MCF 10A (cell line): Measurements from ENCODE around the gene DOK6. TPM values are rescaled to one million over a fixed set of nuclear protein-coding genes. Genes with fewer than 3 reads are reported as not detected.

Source experiments
- BruUV-seq: library from RNA; stranded (reverse); fragments of 400-500 nt; replicated peaks from 2 replicates; lab custom pipeline; 2021; lab: Mats Ljungman, UMichigan
- CTCF ChIA-PET: fragments of 300-600 bp; sonication (Branson Sonifier 250); formaldehyde crosslinking; extraction: SDS; loops from one replicate; lab custom pipeline; 2021; ENCODE audit warnings: antibody characterized with exemption, inconsistent platforms; lab: Yijun Ruan, JAX
- POLR2A ChIA-PET: fragments of 300-600, 350-650 bp; sonication (Branson Sonifier 250); formaldehyde crosslinking; extraction: SDS; loops from one replicate; lab custom pipeline; 2020; ENCODE audit warnings: antibody characterized with exemption, inconsistent platforms; lab: Yijun Ruan, JAX
- DNase-seq: peaks from one replicate; pipeline ENCODE4 v3.0.0-alpha.2; 2018; ENCODE audit not compliant: unreplicated experiment
- H3K27ac Mint-ChIP-seq: one replicate; pipeline ENCODE4 v1.8.0; 2022; ENCODE audit warnings: mild to moderate bottlenecking, low read depth, mixed read lengths; ENCODE audit not compliant: unreplicated experiment
- H3K27me3 Mint-ChIP-seq: one replicate; pipeline ENCODE4 v1.8.0; 2022; ENCODE audit warnings: mixed read lengths; ENCODE audit not compliant: insufficient read depth, unreplicated experiment
- H3K36me3 Mint-ChIP-seq: one replicate; pipeline ENCODE4 v1.8.0; 2022; ENCODE audit warnings: mild to moderate bottlenecking, moderate library complexity, mixed read lengths; ENCODE audit not compliant: insufficient read depth, unreplicated experiment
- H3K4me1 Mint-ChIP-seq: one replicate; pipeline ENCODE4 v1.8.0; 2022; ENCODE audit warnings: mixed read lengths; ENCODE audit not compliant: insufficient read depth, unreplicated experiment
- H3K4me3 Mint-ChIP-seq: one replicate; pipeline ENCODE4 v1.8.0; 2022; ENCODE audit warnings: mild to moderate bottlenecking, moderate library complexity, mixed read lengths; ENCODE audit not compliant: unreplicated experiment
- H3K9me3 Mint-ChIP-seq: one replicate; pipeline ENCODE4 v1.8.0; 2022; ENCODE audit warnings: mixed read lengths; ENCODE audit not compliant: unreplicated experiment
- CTCF ChIP-seq: fragments of 200-600 bp; IDR thresholded peaks from one replicate; pipeline ENCODE4 v1.8.0; 2022; ENCODE audit warnings: antibody characterized with exemption, mild to moderate bottlenecking; ENCODE audit not compliant: unreplicated experiment
- intact Hi-C: fragments of 100-400 bp; cut with micrococcal nuclease; formaldehyde crosslinking; loops from 2 replicates; pipeline ENCODE4 v1.14.1; 2022
- total RNA-seq: library from RNA; stranded (reverse); gene quantifications from 2 replicates; pipeline ENCODE4 v1.2.3, GENCODE V29; 2022

DOK6 gene
- total RNA-seq, 1 experiment from 2014 or later: not detected

- no peak overlapping the region for H3K4me3 Mint-ChIP-seq
- BruUV-seq: no TSS peak
- no peaks in the 10 kb centered on the region for H3K4me1 Mint-ChIP-seq
- intact Hi-C loops: no loop called here
- POLR2A ChIA-PET: no interaction called here
- CTCF ChIA-PET: interaction anchor here (0.5 to 0.7 kb wide), 2 partner anchors 29 to 44 kb away, joined by 3 read pairs; no protein-coding TSS in a partner anchor
- no peak for TF ChIP-seq CTCF
- H3K36me3 Mint-ChIP-seq: no peaks in the 10 kb centered on the region
- no peak for DNase-seq
- H3K9me3 Mint-ChIP-seq: no peaks in the 10 kb centered on the region
- no peak overlapping the region for H3K27ac Mint-ChIP-seq
- H3K27me3 Mint-ChIP-seq: peaks cover 15% of the 10 kb centered on the region
Measured at GRCh38 chr18:69596345-69596744, 195.7 kb downstream of the DOK6 start.

GRCh38 chr18:69597561-69597960, 196.9 kb downstream of the DOK6 start:
- CTCF ChIA-PET: no interaction called here

GRCh38 chr18:69599377-69599776, 198.7 kb downstream of the DOK6 start:
- Mint-ChIP-seq H3K36me3 (no peaks in the 10 kb centered on the region), H3K27me3 (peaks cover 15% of the 10 kb centered on the region), H3K9me3 (no peaks in the 10 kb centered on the region), H3K4me1 (no peaks in the 10 kb centered on the region), H3K4me3 (no peak overlapping the region), H3K27ac (no peak overlapping the region)
- ChIA-PET POLR2A (no interaction called here), CTCF (interaction anchor here (0.7 kb wide), 1 partner anchor 173 kb away, joined by 4 read pairs; no protein-coding TSS in a partner anchor)
- intact Hi-C loops: no loop called here
- BruUV-seq: no TSS peak
- DNase-seq: no peak
- no peak for TF ChIP-seq CTCF

More at GRCh38 chr18:69597561-69597960, 196.9 kb downstream of the DOK6 start:
- intact Hi-C loops: no loop called here
- no peak overlapping the region for H3K27ac Mint-ChIP-seq
- no peak for DNase-seq
- no peaks in the 10 kb centered on the region for H3K4me1 Mint-ChIP-seq
- H3K9me3 Mint-ChIP-seq: no peaks in the 10 kb centered on the region
- peaks cover 15% of the 10 kb centered on the region for H3K27me3 Mint-ChIP-seq
- BruUV-seq: no TSS peak
- no peaks in the 10 kb centered on the region for H3K36me3 Mint-ChIP-seq
- TF ChIP-seq CTCF: no peak
- H3K4me3 Mint-ChIP-seq: no peak overlapping the region
- POLR2A ChIA-PET: no interaction called here

GRCh38 chr18:69612242-69612641, 211.6 kb downstream of the DOK6 start:
- intact Hi-C loops: no loop called here
- CTCF ChIA-PET: no interaction called here
- Mint-ChIP-seq H3K27me3 (peaks cover 46% of the 10 kb centered on the region), H3K4me1 (no peaks in the 10 kb centered on the region), H3K9me3 (no peaks in the 10 kb centered on the region), H3K27ac (no peak overlapping the region), H3K36me3 (no peaks in the 10 kb centered on the region), H3K4me3 (no peak overlapping the region)
- POLR2A ChIA-PET: no interaction called here
- TF ChIP-seq CTCF: no peak
- DNase-seq: no peak
- BruUV-seq: no TSS peak
